T-helper 2 cell treated with Interferon-gamma antibody and Interleukin-4, amounts not matched to agents 5 μg/mL and 100 μg/mL, for 36 hours (primary cell): ENCODE data around the gene ERLEC1.

Experiments used
- DNase-seq: peaks from one replicate; pipeline ENCODE4 v3.0.0; 2021; ENCODE audit warnings: low spot score
- H3K27ac Mint-ChIP-seq: one replicate; pipeline ENCODE4 v1.8.0; 2021; ENCODE audit warnings: mild to moderate bottlenecking, mixed read lengths
- H3K27me3 Mint-ChIP-seq: one replicate; pipeline ENCODE4 v1.8.0; 2021; ENCODE audit warnings: low read depth, mixed read lengths
- H3K36me3 Mint-ChIP-seq: one replicate; pipeline ENCODE4 v1.8.0; 2021; ENCODE audit warnings: low read depth, mixed read lengths
- H3K4me1 Mint-ChIP-seq: one replicate; pipeline ENCODE4 v1.8.0; 2021; ENCODE audit warnings: low read depth, mixed read lengths
- H3K4me3 Mint-ChIP-seq: one replicate; pipeline ENCODE4 v1.8.0; 2022; ENCODE audit warnings: mild to moderate bottlenecking, moderate library complexity, mixed read lengths
- H3K9me3 Mint-ChIP-seq: one replicate; pipeline ENCODE4 v1.8.0; 2021; ENCODE audit warnings: mixed read lengths

The ERLEC1 gene

GRCh38 chr2:53863538-53864227, 76.8 kb downstream of the ERLEC1 start:
- no peaks in the 10 kb centered on the region for H3K27me3 Mint-ChIP-seq
- no peak overlapping the region for H3K4me3 Mint-ChIP-seq
- no peaks in the 10 kb centered on the region for H3K4me1 Mint-ChIP-seq
- H3K27ac Mint-ChIP-seq, result no peak overlapping the region
- no peak for DNase-seq
- H3K9me3 Mint-ChIP-seq, result no peaks in the 10 kb centered on the region
- peaks cover 36% of the 10 kb centered on the region for H3K36me3 Mint-ChIP-seq

GRCh38 chr2:53865264-53865663, 78.4 kb downstream of the ERLEC1 start:
- no peak overlapping the region for H3K4me3 Mint-ChIP-seq
- no peaks in the 10 kb centered on the region for H3K4me1 Mint-ChIP-seq
- DNase-seq, result no peak
- no peaks in the 10 kb centered on the region for H3K9me3 Mint-ChIP-seq
- H3K27ac Mint-ChIP-seq, result no peak overlapping the region
- H3K27me3 Mint-ChIP-seq, result no peaks in the 10 kb centered on the region
- H3K36me3 Mint-ChIP-seq, result peaks cover 40% of the 10 kb centered on the region

- no peak for DNase-seq
- H3K9me3 Mint-ChIP-seq, result no peaks in the 10 kb centered on the region
- H3K27me3 Mint-ChIP-seq, result no peaks in the 10 kb centered on the region
- H3K36me3 Mint-ChIP-seq, result peaks cover 40% of the 10 kb centered on the region
- no peak overlapping the region for H3K4me3 Mint-ChIP-seq
- no peak overlapping the region for H3K27ac Mint-ChIP-seq
- H3K4me1 Mint-ChIP-seq, result no peaks in the 10 kb centered on the region
Observed at GRCh38 chr2:53865962-53866361, 79.1 kb downstream of the ERLEC1 start.

GRCh38 chr2:53867169-53867568, 80.3 kb downstream of the ERLEC1 start:
- H3K36me3 Mint-ChIP-seq, result peaks cover 40% of the 10 kb centered on the region
- DNase-seq, result no peak
- no peak overlapping the region for H3K4me3 Mint-ChIP-seq
- no peaks in the 10 kb centered on the region for H3K4me1 Mint-ChIP-seq
- no peaks in the 10 kb centered on the region for H3K9me3 Mint-ChIP-seq
- H3K27me3 Mint-ChIP-seq, result no peaks in the 10 kb centered on the region
- no peak overlapping the region for H3K27ac Mint-ChIP-seq

DNA sequence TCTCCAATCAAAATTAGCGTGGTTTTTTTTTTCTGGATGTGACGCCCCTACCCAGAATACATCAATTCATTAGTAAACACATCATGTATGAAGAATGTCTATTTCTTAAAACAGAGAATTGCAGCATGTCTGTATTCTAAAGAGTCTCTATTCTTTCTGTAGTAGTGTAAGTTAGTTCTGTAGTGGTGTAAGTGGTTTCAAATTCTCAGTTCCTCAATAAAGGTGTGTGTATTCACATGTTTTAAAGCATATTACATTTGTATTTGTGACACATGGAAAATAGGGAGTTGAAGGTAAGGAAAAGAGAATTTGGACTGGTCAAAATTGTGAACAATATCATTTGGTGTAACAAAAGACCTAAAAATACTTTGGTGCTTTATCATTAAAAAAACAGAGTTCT, 80.9 kb downstream of the ERLEC1 start:
- H3K36me3 Mint-ChIP-seq, result peaks cover 37% of the 10 kb centered on the region
- H3K4me3 Mint-ChIP-seq, result no peak overlapping the region
- no peak overlapping the region for H3K27ac Mint-ChIP-seq
- H3K4me1 Mint-ChIP-seq, result no peaks in the 10 kb centered on the region
- no peak for DNase-seq
- no peaks in the 10 kb centered on the region for H3K9me3 Mint-ChIP-seq
- H3K27me3 Mint-ChIP-seq, result no peaks in the 10 kb centered on the region
